Measurements from ENCODE around the gene ARL16.

Gene ARL16

GRCh38 chr17:81696218-81696941 is 12.8 kb upstream of the ARL16 start:
- Histone ChIP-seq H4K8ac (ENCODE audit: low read length) (no peak overlapping the region), H2BK15ac (ENCODE audit: low read depth, poor library complexity, severe bottlenecking) (no peak overlapping the region), H3K27ac (ENCODE audit: low read length, poor library complexity, severe bottlenecking) (no peak overlapping the region), H3K79me1 (replicated peaks; ENCODE audit: low read length, poor library complexity, severe bottlenecking) (peaks cover 30% of the 10 kb centered on the region), H3K27me3 (ENCODE audit: control insufficient read depth in 1 of 2, insufficient read depth in 1 of 2, low read length in 2 of 2) (no peaks in the 10 kb centered on the region), H3K9ac (ENCODE audit: low read length) (no peak overlapping the region), H3K18ac (ENCODE audit: low read depth in 1 of 2, low read length in 2 of 2) (no peak overlapping the region), H3K36me3 (ENCODE audit: control insufficient read depth in 1 of 2, insufficient read depth in 2 of 2, low read depth in 1 of 2, low read length in 2 of 2) (peaks cover 89 to 92% of the 10 kb centered on the region in 2 experiments), H3K9me3 (ENCODE audit: control insufficient read depth, low read length) (no peaks in the 10 kb centered on the region), H2BK5ac (ENCODE audit: low read depth, low read length, poor library complexity, severe bottlenecking) (no peak overlapping the region), H3K23ac (ENCODE audit: low read length in 2 of 2) (no peak overlapping the region), H3K4me3 (ENCODE audit: insufficient read depth in 1 of 2, low read depth in 1 of 2, low read length in 2 of 2) (no peak overlapping the region), H3K14ac (ENCODE audit: low read length in 2 of 2) (no peak overlapping the region), H2AFZ (ENCODE audit: low read depth, low read length) (no peak overlapping the region), H2BK120ac (ENCODE audit: low read depth, low read length) (no peak overlapping the region), H3K4ac (ENCODE audit: low read depth in 1 of 2, low read length in 2 of 2) (no peak overlapping the region), H3K4me1 (ENCODE audit: control insufficient read depth, insufficient read depth, low read depth, low read length) (peaks cover 9% of the 10 kb centered on the region), H2BK12ac (ENCODE audit: low read length in 2 of 2) (no peak overlapping the region), H2AK5ac (ENCODE audit: low read length, severe bottlenecking) (no peak overlapping the region), H3K4me2 (ENCODE audit: low read length, poor library complexity, severe bottlenecking) (no peak overlapping the region), H4K91ac (ENCODE audit: low read length) (no peak overlapping the region)
- DNase-seq = no peak
- 96% methylated on average over 40 of the region's 40 CpGs for WGBS

GRCh38 chr17:81695801-81696200 is 12.2 kb upstream of the ARL16 start:
- Histone ChIP-seq H3K27me3 (ENCODE audit: control insufficient read depth in 1 of 2, insufficient read depth in 1 of 2, low read length in 2 of 2) (no peaks in the 10 kb centered on the region), H2BK120ac (ENCODE audit: low read depth, low read length) (no peak overlapping the region), H2BK5ac (ENCODE audit: low read depth, low read length, poor library complexity, severe bottlenecking) (no peak overlapping the region), H4K8ac (ENCODE audit: low read length) (no peak overlapping the region), H3K18ac (ENCODE audit: low read depth in 1 of 2, low read length in 2 of 2) (no peak overlapping the region), H3K4me3 (ENCODE audit: insufficient read depth in 1 of 2, low read depth in 1 of 2, low read length in 2 of 2) (no peak overlapping the region), H3K4me1 (ENCODE audit: control insufficient read depth, insufficient read depth, low read depth, low read length) (peaks cover 6% of the 10 kb centered on the region), H2AFZ (ENCODE audit: low read depth, low read length) (no peak overlapping the region), H3K27ac (ENCODE audit: low read length, poor library complexity, severe bottlenecking) (no peak overlapping the region), H3K79me1 (replicated peaks; ENCODE audit: low read length, poor library complexity, severe bottlenecking) (peaks cover 32% of the 10 kb centered on the region), H3K36me3 (ENCODE audit: control insufficient read depth in 1 of 2, insufficient read depth in 2 of 2, low read depth in 1 of 2, low read length in 2 of 2) (peaks cover 89 to 92% of the 10 kb centered on the region in 2 experiments), H3K4me2 (ENCODE audit: low read length, poor library complexity, severe bottlenecking) (no peak overlapping the region), H2AK5ac (ENCODE audit: low read length, severe bottlenecking) (no peak overlapping the region), H3K9ac (ENCODE audit: low read length) (no peak overlapping the region), H3K4ac (ENCODE audit: low read depth in 1 of 2, low read length in 2 of 2) (no peak overlapping the region), H3K14ac (ENCODE audit: low read length in 2 of 2) (no peak overlapping the region), H3K23ac (ENCODE audit: low read length in 2 of 2) (no peak overlapping the region), H2BK12ac (ENCODE audit: low read length in 2 of 2) (no peak overlapping the region), H2BK15ac (ENCODE audit: low read depth, poor library complexity, severe bottlenecking) (no peak overlapping the region), H3K9me3 (ENCODE audit: control insufficient read depth, low read length) (no peaks in the 10 kb centered on the region), H4K91ac (ENCODE audit: low read length) (no peak overlapping the region)
- DNase-seq = no peak
- 98% methylated on average over 22 of the region's 22 CpGs for WGBS

GRCh38 chr17:81695211-81695610 is 11.6 kb upstream of the ARL16 start:
- no peak overlapping the region for H3K4me2 ChIP-seq (ENCODE audit: low read length, poor library complexity, severe bottlenecking)
- no peak overlapping the region for H3K9ac ChIP-seq (ENCODE audit: low read length)
- no peaks in the 10 kb centered on the region for H3K9me3 ChIP-seq (ENCODE audit: control insufficient read depth, low read length)
- H2BK12ac ChIP-seq (ENCODE audit: low read length in 2 of 2) = no peak overlapping the region
- peaks cover 91 to 92% of the 10 kb centered on the region in 2 experiments for H3K36me3 ChIP-seq (ENCODE audit: control insufficient read depth in 1 of 2, insufficient read depth in 2 of 2, low read depth in 1 of 2, low read length in 2 of 2)
- no peak for DNase-seq
- H4K8ac ChIP-seq (ENCODE audit: low read length) = no peak overlapping the region
- H4K91ac ChIP-seq (ENCODE audit: low read length) = no peak overlapping the region
- no peak overlapping the region for H3K18ac ChIP-seq (ENCODE audit: low read depth in 1 of 2, low read length in 2 of 2)
- H2AFZ ChIP-seq (ENCODE audit: low read depth, low read length) = no peak overlapping the region
- H3K4me1 ChIP-seq (ENCODE audit: control insufficient read depth, insufficient read depth, low read depth, low read length) = peaks cover 5% of the 10 kb centered on the region
- no peak overlapping the region for H2BK5ac ChIP-seq (ENCODE audit: low read depth, low read length, poor library complexity, severe bottlenecking)
- no peak overlapping the region for H3K4me3 ChIP-seq (ENCODE audit: insufficient read depth in 1 of 2, low read depth in 1 of 2, low read length in 2 of 2)
- no peak overlapping the region for H3K27ac ChIP-seq (ENCODE audit: low read length, poor library complexity, severe bottlenecking)
- no peaks in the 10 kb centered on the region for H3K27me3 ChIP-seq (ENCODE audit: control insufficient read depth in 1 of 2, insufficient read depth in 1 of 2, low read length in 2 of 2)
- no peak overlapping the region for H2BK120ac ChIP-seq (ENCODE audit: low read depth, low read length)
- H3K14ac ChIP-seq (ENCODE audit: low read length in 2 of 2) = no peak overlapping the region
- H3K79me1 ChIP-seq (replicated peaks; ENCODE audit: low read length, poor library complexity, severe bottlenecking) = peaks cover 31% of the 10 kb centered on the region
- H2AK5ac ChIP-seq (ENCODE audit: low read length, severe bottlenecking) = no peak overlapping the region
- no peak overlapping the region for H3K23ac ChIP-seq (ENCODE audit: low read length in 2 of 2)
- WGBS = 93% methylated on average over 6 of the region's 6 CpGs
- no peak overlapping the region for H3K4ac ChIP-seq (ENCODE audit: low read depth in 1 of 2, low read length in 2 of 2)
- no peak overlapping the region for H2BK15ac ChIP-seq (ENCODE audit: low read depth, poor library complexity, severe bottlenecking)

- H3K9ac ChIP-seq (ENCODE audit: low read length) = no peak overlapping the region
- H3K36me3 ChIP-seq (ENCODE audit: control insufficient read depth in 1 of 2, insufficient read depth in 2 of 2, low read depth in 1 of 2, low read length in 2 of 2) = peaks cover 94% of the 10 kb centered on the region in 2 experiments
- peaks cover 5% of the 10 kb centered on the region for H3K4me1 ChIP-seq (ENCODE audit: control insufficient read depth, insufficient read depth, low read depth, low read length)
- H4K8ac ChIP-seq (ENCODE audit: low read length) = no peak overlapping the region
- H2BK12ac ChIP-seq (ENCODE audit: low read length in 2 of 2) = no peak overlapping the region
- no peak overlapping the region for H3K23ac ChIP-seq (ENCODE audit: low read length in 2 of 2)
- no peak overlapping the region for H2AFZ ChIP-seq (ENCODE audit: low read depth, low read length)
- H2AK5ac ChIP-seq (ENCODE audit: low read length, severe bottlenecking) = no peak overlapping the region
- H3K79me1 ChIP-seq (replicated peaks; ENCODE audit: low read length, poor library complexity, severe bottlenecking) = peaks cover 31% of the 10 kb centered on the region
- no peak overlapping the region for H3K18ac ChIP-seq (ENCODE audit: low read depth in 1 of 2, low read length in 2 of 2)
- H3K4me3 ChIP-seq (ENCODE audit: insufficient read depth in 1 of 2, low read depth in 1 of 2, low read length in 2 of 2) = no peak overlapping the region
- no peak overlapping the region for H3K4me2 ChIP-seq (ENCODE audit: low read length, poor library complexity, severe bottlenecking)
- H3K27ac ChIP-seq (ENCODE audit: low read length, poor library complexity, severe bottlenecking) = no peak overlapping the region
- H3K27me3 ChIP-seq (ENCODE audit: control insufficient read depth in 1 of 2, insufficient read depth in 1 of 2, low read length in 2 of 2) = no peaks in the 10 kb centered on the region
- H2BK15ac ChIP-seq (ENCODE audit: low read depth, poor library complexity, severe bottlenecking) = no peak overlapping the region
- H4K91ac ChIP-seq (ENCODE audit: low read length) = no peak overlapping the region
- no peak overlapping the region for H3K4ac ChIP-seq (ENCODE audit: low read depth in 1 of 2, low read length in 2 of 2)
- no peaks in the 10 kb centered on the region for H3K9me3 ChIP-seq (ENCODE audit: control insufficient read depth, low read length)
- 96% methylated on average over 19 of the region's 19 CpGs for WGBS
- no peak overlapping the region for H2BK120ac ChIP-seq (ENCODE audit: low read depth, low read length)
- no peak overlapping the region for H2BK5ac ChIP-seq (ENCODE audit: low read depth, low read length, poor library complexity, severe bottlenecking)
- no peak for DNase-seq
- no peak overlapping the region for H3K14ac ChIP-seq (ENCODE audit: low read length in 2 of 2)
Measured at GRCh38 chr17:81694810-81695209, 11.2 kb upstream of the ARL16 start.

Data from mesenchymal stem cell (in vitro differentiated cells and primary cell).